ENCODE measurements around the gene AKAP8L. TPM values are rescaled to one million over a fixed set of nuclear protein-coding genes. Genes with fewer than 3 reads are reported as not detected.

The AKAP8L gene
- total and polyA plus RNA-seq, 2 of the 8 experiments (the other 6 are each of a cell fraction or from before 2014, with no cell fraction given): 75.1 to 138 TPM

- TF ChIP-seq TAF1 (IDR thresholded peaks at IDR 0.05; ENCODE audit: low read depth, low read length): no peak
- no peak for TF ChIP-seq BCL11A (IDR thresholded peaks at IDR 0.05; ENCODE audit: low read depth in 2 of 2, low read length in 2 of 2)
Measured at GRCh38 chr19:15373644-15374043, 45.1 kb downstream of the AKAP8L start (continued).

Measured in H1 (cell line).